Immature natural killer cell (primary cell): ENCODE measurements around the gene SLC45A1. TPM values are rescaled to one million over a fixed set of nuclear protein-coding genes. Genes with fewer than 3 reads are reported as not detected.

ENCODE experiments used
- DNase-seq, 3 donors: peaks; one replicate each; pipeline ENCODE4 v3.0.0; 2022; ENCODE audit warnings: mixed read lengths in 1 of 3
- H3K27ac Mint-ChIP-seq, 6 donors: one replicate each; pipeline ENCODE4 v1.8.0; 2020; ENCODE audit warnings: mixed read lengths in 6 of 6, mild to moderate bottlenecking in 5 of 6, inconsistent platforms in 4 of 6, moderate library complexity in 3 of 6
- H3K27me3 Mint-ChIP-seq, 3 donors: one replicate each; pipeline ENCODE4 v1.8.0; 2020 to 2021; ENCODE audit warnings: low read depth in 3 of 3, mild to moderate bottlenecking in 3 of 3, mixed read lengths in 3 of 3, moderate library complexity in 3 of 3, inconsistent platforms in 1 of 3
- H3K36me3 Mint-ChIP-seq, 3 donors: one replicate each; pipeline ENCODE4 v1.8.0; 2020; ENCODE audit warnings: mixed read lengths in 3 of 3, inconsistent platforms in 2 of 3, mild to moderate bottlenecking in 2 of 3
- H3K4me1 Mint-ChIP-seq, 2 donors: one replicate each; pipeline ENCODE4 v1.8.0; 2020; ENCODE audit warnings: inconsistent platforms in 2 of 2, mild to moderate bottlenecking in 2 of 2, mixed read lengths in 2 of 2, moderate library complexity in 1 of 2
- H3K4me3 Mint-ChIP-seq, 5 donors: one replicate each; pipeline ENCODE4 v1.8.0; 2020; ENCODE audit warnings: mild to moderate bottlenecking in 5 of 5, mixed read lengths in 5 of 5, inconsistent platforms in 3 of 5, moderate library complexity in 3 of 5
- H3K9me3 Mint-ChIP-seq, 6 donors: one replicate each; pipeline ENCODE4 v1.8.0; 2020; ENCODE audit warnings: mild to moderate bottlenecking in 6 of 6, mixed read lengths in 6 of 6, inconsistent platforms in 4 of 6, moderate library complexity in 3 of 6
- polyA plus RNA-seq, 3 donors: library from polyadenylated mRNA; unstranded; fragments of 300-500 nt; fragmentation: Illumina TruSeq; gene quantifications; one replicate each; pipeline ENCODE4 v1.2.3, GENCODE V29; 2021

Gene SLC45A1
- polyA plus RNA-seq, 3 donors from 2014 or later = 0.16 to 0.39 TPM; not detected in 1

DNA sequence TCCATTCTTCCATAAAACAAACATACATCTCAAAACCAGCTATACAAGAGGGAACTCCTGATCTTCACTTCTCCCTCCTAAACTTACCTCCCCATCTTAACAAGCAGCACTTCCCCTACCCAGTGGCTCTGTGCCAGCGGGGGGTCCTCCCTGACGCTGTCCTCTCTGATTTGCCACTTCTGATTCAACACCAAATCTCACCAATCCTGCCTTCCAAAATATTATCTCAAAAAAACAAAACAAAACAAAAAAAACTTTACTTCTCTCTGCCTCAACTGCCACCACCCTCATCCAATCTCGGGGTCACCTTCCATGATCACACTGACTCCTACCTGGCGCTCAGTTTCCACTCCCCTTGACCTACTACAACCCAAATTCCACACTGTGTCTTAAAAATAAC lies 72.8 kb downstream of the SLC45A1 start:
- H3K27me3 Mint-ChIP-seq = peaks cover 0 to 3% (median 2%) of the 10 kb centered on the region in 3 donors

DNA sequence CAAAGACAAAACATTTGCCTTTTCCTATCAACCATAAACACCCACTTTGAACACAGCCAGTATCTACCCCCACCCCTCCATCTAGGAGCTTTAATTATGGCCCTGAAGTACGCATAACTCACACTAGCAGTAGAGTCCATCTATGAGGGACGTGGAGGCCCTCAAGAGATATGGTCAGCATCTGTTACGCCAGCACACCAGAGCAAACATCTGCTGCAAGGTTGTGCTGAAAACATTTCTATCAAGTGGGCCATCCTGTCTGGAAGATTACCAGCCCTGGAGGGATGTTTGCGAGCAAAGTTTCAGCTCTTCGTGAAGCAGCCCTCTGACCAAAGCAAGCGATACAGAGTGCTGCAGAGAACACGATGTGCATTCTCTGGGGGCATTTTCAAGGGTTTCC lies 74.6 kb downstream of the SLC45A1 start:
- H3K4me1 Mint-ChIP-seq = peaks cover 51% of the 10 kb centered on the region in 2 donors
- no peak for DNase-seq
- H3K9me3 Mint-ChIP-seq = no peaks in the 10 kb centered on the region
- peaks cover 0 to 8% (median 0%) of the 10 kb centered on the region in 3 donors for H3K36me3 Mint-ChIP-seq
- no peak overlapping the region for H3K27ac Mint-ChIP-seq
- H3K27me3 Mint-ChIP-seq = peaks cover 0 to 4% (median 2%) of the 10 kb centered on the region in 3 donors
- H3K4me3 Mint-ChIP-seq = no peak overlapping the region

More for the DNA sequence above, 72.8 kb downstream of the SLC45A1 start:
- Mint-ChIP-seq H3K27ac (peak overlapping the region in 2 of 6 donors; percentile 28 to 35), H3K36me3 (peaks cover 0 to 11% (median 0%) of the 10 kb centered on the region in 3 donors), H3K9me3 (no peaks in the 10 kb centered on the region), H3K4me3 (no peak overlapping the region), H3K4me1 (peaks cover 42 to 46% of the 10 kb centered on the region in 2 donors)
- no peak for DNase-seq
